ENCODE measurements around the gene CDHR2.
A peak's percentile ranks its signal among the peaks of the same experiment; 100 is the strongest.
"Not testable (repeated sequence)": the region's sequence is repeated elsewhere in the genome, so short reads cannot be mapped to it uniquely, and the experiment has no call there.

CDHR2 gene

DNA sequence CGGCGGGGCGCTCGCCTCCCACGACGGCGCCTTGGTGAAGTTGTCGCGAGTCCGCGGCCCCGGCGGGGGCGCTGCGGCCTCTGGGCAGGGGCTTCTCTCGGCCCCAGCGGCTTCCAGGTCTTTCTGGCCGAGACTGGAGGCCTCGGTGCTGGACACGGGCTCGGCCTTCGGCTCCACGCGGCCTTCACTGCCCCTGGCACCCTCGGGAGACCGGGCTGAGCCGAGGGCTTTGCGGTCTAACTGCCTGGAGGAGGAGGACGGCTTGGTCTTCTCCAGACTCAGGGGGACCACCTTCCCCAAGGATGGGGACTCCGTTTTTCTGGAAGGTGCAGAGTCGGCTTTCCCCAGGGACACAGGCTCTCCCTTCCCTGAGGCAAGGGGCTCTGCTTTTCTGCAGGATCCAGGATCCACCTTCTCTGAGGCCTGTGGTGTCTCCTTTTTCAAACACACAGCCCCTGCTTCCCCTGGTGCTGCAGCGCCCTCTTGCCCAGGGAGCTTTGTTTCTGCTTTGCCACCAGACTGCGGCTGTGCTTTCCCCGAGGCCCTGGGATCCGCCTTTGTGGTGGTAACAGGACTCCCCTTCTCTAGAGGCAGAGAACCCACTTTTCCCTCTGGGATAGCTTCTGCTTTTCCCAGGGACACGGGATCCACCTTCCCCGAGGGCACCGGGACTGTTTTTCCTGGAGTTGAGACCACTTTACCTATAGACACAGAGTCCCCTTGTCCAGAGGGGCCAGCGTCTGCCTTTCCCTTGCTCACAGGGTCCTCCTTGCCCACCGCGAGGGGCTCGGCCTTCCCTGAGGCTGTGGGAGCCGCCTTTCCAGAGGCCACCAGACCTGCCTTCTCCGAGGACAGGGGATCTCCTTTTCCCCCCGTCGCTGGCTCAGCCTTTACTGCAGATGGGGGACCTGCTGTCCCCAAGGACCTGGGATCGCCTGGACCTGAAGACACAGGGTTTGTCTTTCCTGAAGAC lies 48.6 kb downstream of the CDHR2 start:
- H3K4me3 ChIP-seq (ENCODE audit: low read depth, low read length), result no peak overlapping the region
- H3K36me3 ChIP-seq (ENCODE audit: insufficient read depth, low read length), result no peaks in the 10 kb centered on the region

DNA sequence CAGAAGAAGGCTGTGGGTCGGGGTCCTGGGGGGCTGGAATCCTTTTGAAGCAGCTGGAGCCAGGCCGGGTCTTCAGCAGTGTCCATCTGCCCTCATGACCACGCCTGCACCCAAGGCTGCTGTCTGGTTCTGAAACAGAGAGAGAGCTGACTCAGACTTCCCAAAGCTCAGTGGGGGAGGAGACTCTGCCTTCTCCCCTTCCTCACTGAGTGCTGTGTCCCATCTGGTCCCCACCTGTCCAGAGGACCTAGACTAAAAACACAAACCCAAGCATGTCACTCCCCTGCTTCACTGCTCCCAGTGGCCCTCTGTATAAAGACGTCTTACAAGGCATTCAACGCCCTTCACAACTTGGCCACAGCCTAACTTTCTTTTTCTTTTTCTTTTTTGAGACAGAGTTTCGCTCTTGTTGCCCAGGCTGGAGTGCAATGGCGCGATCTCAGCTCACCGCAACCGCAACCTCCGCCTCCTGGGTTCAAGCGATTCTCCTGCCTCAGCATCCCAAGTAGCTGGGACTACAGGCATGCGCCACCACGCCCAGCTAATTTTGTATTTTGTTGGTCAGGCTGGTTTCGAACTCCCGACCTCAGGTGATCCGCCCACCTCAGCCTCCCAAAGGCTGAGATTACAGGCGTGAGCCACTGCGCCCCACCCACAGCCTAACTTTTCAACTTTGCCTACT lies 50.7 kb downstream of the CDHR2 start:
- not testable (repeated sequence) for H3K36me3 ChIP-seq (ENCODE audit: insufficient read depth, low read length); H3K4me3 ChIP-seq (ENCODE audit: low read depth, low read length); H2AFZ ChIP-seq (ENCODE audit: low read length, unreplicated experiment); H3K79me2 ChIP-seq (ENCODE audit: control insufficient read depth, insufficient read depth, low read length, unreplicated experiment); H3K27me3 ChIP-seq (ENCODE audit: insufficient read depth, low read length); H3K4me1 ChIP-seq (ENCODE audit: control insufficient read depth, insufficient read depth, low read length, unreplicated experiment); H3K27ac ChIP-seq (ENCODE audit: low read depth, low read length)

More for the DNA sequence above, 48.6 kb downstream of the CDHR2 start:
- H2AFZ ChIP-seq (ENCODE audit: low read length, unreplicated experiment), result no peak overlapping the region
- H3K4me1 ChIP-seq (ENCODE audit: control insufficient read depth, insufficient read depth, low read length, unreplicated experiment), result no peaks in the 10 kb centered on the region
- H3K27me3 ChIP-seq (ENCODE audit: insufficient read depth, low read length), result no peaks in the 10 kb centered on the region
- H3K27ac ChIP-seq (ENCODE audit: low read depth, low read length), result no peak overlapping the region
- H3K79me2 ChIP-seq (ENCODE audit: control insufficient read depth, insufficient read depth, low read length, unreplicated experiment), result no peaks in the 10 kb centered on the region

DNA sequence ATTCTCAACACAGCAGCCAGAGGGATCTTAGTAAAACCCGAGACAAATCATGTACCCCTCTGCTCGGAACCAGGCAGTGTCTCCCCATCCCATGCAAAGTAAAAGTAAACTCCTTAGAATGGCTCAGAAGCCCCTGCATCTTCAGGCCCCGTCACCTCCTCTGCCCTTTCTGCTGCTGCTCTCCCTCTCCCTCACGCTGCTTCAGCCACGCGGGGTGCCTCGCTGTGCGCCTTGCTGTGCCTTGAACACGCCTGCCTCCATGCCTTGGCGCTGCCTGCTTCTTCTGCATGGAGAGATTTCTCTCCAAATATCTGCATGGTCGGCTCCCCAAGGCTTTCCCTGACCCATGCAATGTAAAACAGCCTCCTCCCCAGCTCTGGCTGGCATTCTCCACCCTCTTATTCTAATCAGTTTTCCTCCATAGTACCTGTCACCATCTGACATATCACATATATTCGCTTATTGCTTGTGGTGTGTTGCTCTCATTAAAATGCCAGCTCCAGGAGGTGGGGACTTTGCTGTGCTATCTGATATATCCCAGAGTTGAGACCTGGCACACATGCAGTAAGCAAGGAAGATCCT lies 52.9 kb downstream of the CDHR2 start:
- Histone ChIP-seq H3K27ac (ENCODE audit: low read depth, low read length) (no peak overlapping the region), H3K4me3 (ENCODE audit: low read depth, low read length) (no peak overlapping the region)

DNA sequence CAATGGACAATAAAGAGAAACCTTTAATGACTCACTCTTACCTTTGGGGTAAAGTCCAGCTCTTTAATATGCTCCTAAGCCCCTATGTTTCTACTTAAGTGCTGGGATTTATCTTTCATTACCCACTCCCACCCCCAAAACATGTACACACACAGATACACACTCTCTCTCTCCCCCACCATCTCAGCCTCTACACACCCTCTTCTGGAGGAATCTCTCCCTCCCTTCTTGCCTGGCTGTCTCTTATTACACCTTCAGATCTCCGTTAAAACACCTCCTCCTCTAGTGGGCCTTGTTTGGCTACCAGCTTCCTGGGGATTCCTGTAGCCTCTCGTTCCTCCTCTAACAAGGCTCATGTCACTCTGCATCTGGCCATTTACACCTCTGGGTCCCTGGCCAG lies 53.9 kb downstream of the CDHR2 start:
- Histone ChIP-seq H3K36me3 (ENCODE audit: insufficient read depth, low read length) (no peaks in the 10 kb centered on the region), H2AFZ (ENCODE audit: low read length, unreplicated experiment) (no peak overlapping the region), H3K79me2 (ENCODE audit: control insufficient read depth, insufficient read depth, low read length, unreplicated experiment) (no peaks in the 10 kb centered on the region), H3K27ac (ENCODE audit: low read depth, low read length) (no peak overlapping the region), H3K4me3 (ENCODE audit: low read depth, low read length) (no peak overlapping the region), H3K27me3 (ENCODE audit: insufficient read depth, low read length) (no peaks in the 10 kb centered on the region), H3K4me1 (ENCODE audit: control insufficient read depth, insufficient read depth, low read length, unreplicated experiment) (no peaks in the 10 kb centered on the region)

More for the DNA sequence above, 52.9 kb downstream of the CDHR2 start:
- Histone ChIP-seq H3K79me2 (ENCODE audit: control insufficient read depth, insufficient read depth, low read length, unreplicated experiment) (no peaks in the 10 kb centered on the region), H3K27me3 (ENCODE audit: insufficient read depth, low read length) (no peaks in the 10 kb centered on the region), H3K4me1 (ENCODE audit: control insufficient read depth, insufficient read depth, low read length, unreplicated experiment) (no peaks in the 10 kb centered on the region), H3K36me3 (ENCODE audit: insufficient read depth, low read length) (no peaks in the 10 kb centered on the region), H2AFZ (ENCODE audit: low read length, unreplicated experiment) (no peak overlapping the region)

- Histone ChIP-seq H3K27ac (ENCODE audit: low read depth, low read length) (no peak overlapping the region), H3K79me2 (ENCODE audit: control insufficient read depth, insufficient read depth, low read length, unreplicated experiment) (no peaks in the 10 kb centered on the region), H3K27me3 (ENCODE audit: insufficient read depth, low read length) (no peaks in the 10 kb centered on the region), H2AFZ (ENCODE audit: low read length, unreplicated experiment) (no peak overlapping the region), H3K4me3 (ENCODE audit: low read depth, low read length) (no peak overlapping the region), H3K4me1 (ENCODE audit: control insufficient read depth, insufficient read depth, low read length, unreplicated experiment) (no peaks in the 10 kb centered on the region), H3K36me3 (ENCODE audit: insufficient read depth, low read length) (no peaks in the 10 kb centered on the region)
These were observed 56.9 kb downstream of the CDHR2 start for GRCh38 chr5:176606032-176606431.

DNA sequence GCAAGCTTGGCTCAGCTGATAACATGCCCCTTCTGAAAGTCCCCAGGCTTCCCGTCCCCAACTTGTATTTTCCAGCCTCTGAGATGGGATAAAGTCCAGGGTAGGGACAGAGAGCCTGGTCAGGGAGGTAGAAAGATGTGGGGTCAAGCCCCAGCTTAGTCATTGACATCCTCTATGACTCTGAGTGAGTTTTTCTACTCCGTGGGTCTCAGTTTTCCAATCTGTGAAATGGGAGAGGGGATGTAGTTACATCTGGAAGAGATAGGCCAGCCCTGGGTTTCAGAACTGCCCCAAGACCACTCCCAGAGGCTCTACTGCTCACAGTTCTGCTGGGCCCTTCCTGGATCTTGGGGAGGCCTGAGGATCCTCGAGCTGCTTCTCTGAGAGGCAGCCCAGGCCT lies 57.7 kb downstream of the CDHR2 start:
- Histone ChIP-seq H2AFZ (ENCODE audit: low read length, unreplicated experiment) (no peak overlapping the region), H3K27ac (ENCODE audit: low read depth, low read length) (no peak overlapping the region), H3K4me3 (ENCODE audit: low read depth, low read length) (no peak overlapping the region), H3K4me1 (ENCODE audit: control insufficient read depth, insufficient read depth, low read length, unreplicated experiment) (peaks cover 3% of the 10 kb centered on the region), H3K79me2 (ENCODE audit: control insufficient read depth, insufficient read depth, low read length, unreplicated experiment) (no peaks in the 10 kb centered on the region), H3K36me3 (ENCODE audit: insufficient read depth, low read length) (no peaks in the 10 kb centered on the region), H3K27me3 (ENCODE audit: insufficient read depth, low read length) (no peaks in the 10 kb centered on the region)

- H3K27ac ChIP-seq (ENCODE audit: low read depth, low read length), result no peak overlapping the region
- H3K27me3 ChIP-seq (ENCODE audit: insufficient read depth, low read length), result no peaks in the 10 kb centered on the region
These were observed 59.1 kb downstream of the CDHR2 start for GRCh38 chr5:176608142-176608705.

DNA sequence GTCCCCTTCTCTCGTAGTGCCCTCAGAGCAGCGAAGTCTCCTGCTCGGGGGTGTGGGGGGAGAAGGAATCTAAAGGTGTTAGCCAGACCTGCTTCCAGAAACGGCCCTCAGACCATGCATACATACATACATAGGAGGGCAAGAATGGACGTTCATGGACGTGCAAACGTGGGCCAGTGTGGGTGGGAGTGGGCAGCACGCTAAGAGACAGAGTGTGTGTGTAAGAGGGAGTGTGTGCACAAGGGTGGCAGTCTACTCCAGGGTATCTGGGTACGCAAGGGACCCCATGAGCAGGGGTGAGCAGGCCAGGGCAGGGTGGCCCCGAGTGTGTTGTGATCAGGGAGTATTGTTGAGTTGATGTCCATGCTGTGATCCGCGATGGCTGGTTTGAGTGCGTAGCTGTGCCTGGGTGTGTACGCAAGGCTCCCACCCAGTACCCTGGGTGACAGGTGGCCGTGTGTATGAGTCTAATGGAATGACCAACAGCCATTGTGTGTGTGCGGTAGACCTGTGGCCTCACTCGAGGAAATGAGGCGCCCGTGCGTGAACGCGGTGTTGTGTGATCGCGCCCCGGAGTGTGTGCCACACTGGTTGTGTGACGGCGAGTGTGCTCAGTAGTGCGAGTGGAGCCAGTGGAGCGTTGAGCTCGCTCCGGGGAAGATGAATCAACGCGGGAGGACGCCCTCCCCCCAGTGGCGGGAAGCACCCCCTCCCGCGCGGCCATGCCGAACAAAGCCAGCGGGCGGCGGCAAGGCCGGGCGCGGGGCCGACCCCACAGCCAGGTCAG lies 60.0 kb downstream of the CDHR2 start:
- peaks cover 9% of the 10 kb centered on the region for H3K4me1 ChIP-seq (ENCODE audit: control insufficient read depth, insufficient read depth, low read length, unreplicated experiment)
- H3K4me3 ChIP-seq (ENCODE audit: low read depth, low read length), result peak overlapping the region; percentile 80
- no peak overlapping the region for H2AFZ ChIP-seq (ENCODE audit: low read length, unreplicated experiment)
- H3K79me2 ChIP-seq (ENCODE audit: control insufficient read depth, insufficient read depth, low read length, unreplicated experiment), result no peaks in the 10 kb centered on the region
- H3K27ac ChIP-seq (ENCODE audit: low read depth, low read length), result no peak overlapping the region
- no peaks in the 10 kb centered on the region for H3K27me3 ChIP-seq (ENCODE audit: insufficient read depth, low read length)
- no peaks in the 10 kb centered on the region for H3K36me3 ChIP-seq (ENCODE audit: insufficient read depth, low read length)

More at GRCh38 chr5:176608142-176608705, 59.1 kb downstream of the CDHR2 start:
- Histone ChIP-seq H3K36me3 (ENCODE audit: insufficient read depth, low read length) (no peaks in the 10 kb centered on the region), H3K4me3 (ENCODE audit: low read depth, low read length) (no peak overlapping the region), H3K4me1 (ENCODE audit: control insufficient read depth, insufficient read depth, low read length, unreplicated experiment) (peaks cover 3% of the 10 kb centered on the region), H3K79me2 (ENCODE audit: control insufficient read depth, insufficient read depth, low read length, unreplicated experiment) (no peaks in the 10 kb centered on the region), H2AFZ (ENCODE audit: low read length, unreplicated experiment) (no peak overlapping the region)

DNA sequence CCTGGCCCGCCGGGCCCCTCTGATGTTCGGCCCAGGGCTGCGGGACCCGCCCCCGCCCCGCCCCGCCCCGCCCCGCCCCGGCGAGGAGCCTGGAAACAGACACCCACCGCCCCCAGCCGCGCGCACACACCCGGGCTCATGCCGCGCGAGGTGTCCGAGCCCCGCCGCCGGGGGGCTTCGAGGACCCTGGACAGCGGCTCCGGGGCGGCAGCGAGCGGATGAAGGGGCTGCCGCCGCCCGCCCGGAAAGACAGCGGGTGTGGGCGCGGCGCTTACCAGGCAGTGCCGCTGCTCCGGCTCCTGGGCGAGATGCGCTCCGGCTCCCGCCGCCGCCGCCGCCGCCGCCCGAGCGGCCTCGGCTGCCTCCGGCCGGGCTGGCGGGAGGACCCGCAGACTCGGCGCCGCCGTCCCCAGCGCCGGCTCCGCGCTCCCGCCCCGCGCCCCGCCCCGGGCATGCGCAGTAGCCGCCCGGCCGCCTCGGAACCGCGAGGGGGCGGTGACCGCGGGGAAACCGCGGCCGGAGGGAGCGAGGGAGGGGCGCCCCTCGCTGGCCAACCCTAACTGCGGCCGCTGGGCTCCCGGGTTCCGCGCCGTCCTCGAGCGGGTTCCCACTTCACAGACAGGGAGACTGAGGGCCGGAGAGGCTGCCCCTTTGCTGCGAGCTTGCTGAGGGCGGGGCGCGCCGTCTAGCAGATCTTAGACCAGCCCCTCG lies 60.7 kb downstream of the CDHR2 start, which contains the start of gene GPRIN1:
Gene GPRIN1 (minus strand): TSS at position 433 of the 711 bp plus-strand sequence. CDS start 10,322 bp downstream, outside the sequence.
- peak within 1 kb of the TSS; percentile 79 for H2AFZ ChIP-seq (ENCODE audit: low read length, unreplicated experiment)
- no peaks in the 10 kb centered on the region for H3K79me2 ChIP-seq (ENCODE audit: control insufficient read depth, insufficient read depth, low read length, unreplicated experiment)
- H3K36me3 ChIP-seq (ENCODE audit: insufficient read depth, low read length), result no peaks in the 10 kb centered on the region
- H3K27me3 ChIP-seq (ENCODE audit: insufficient read depth, low read length), result no peaks in the 10 kb centered on the region
- H3K4me3 ChIP-seq (ENCODE audit: low read depth, low read length), result peak within 1 kb of the TSS; percentile 80
- H3K27ac ChIP-seq (ENCODE audit: low read depth, low read length), result no peak within 1 kb of the TSS
- peaks cover 15% of the 10 kb centered on the region for H3K4me1 ChIP-seq (ENCODE audit: control insufficient read depth, insufficient read depth, low read length, unreplicated experiment)
